ENCODE results near the gene PCSK7. TPM values are rescaled to one million over a fixed set of nuclear protein-coding genes. Genes with fewer than 3 reads are reported as not detected.

Gene PCSK7
- polyA plus RNA-seq, 1 donor (not counting 4 experiments of a cell fraction or from before 2014, with no cell fraction given), result 32.9 TPM

DNA sequence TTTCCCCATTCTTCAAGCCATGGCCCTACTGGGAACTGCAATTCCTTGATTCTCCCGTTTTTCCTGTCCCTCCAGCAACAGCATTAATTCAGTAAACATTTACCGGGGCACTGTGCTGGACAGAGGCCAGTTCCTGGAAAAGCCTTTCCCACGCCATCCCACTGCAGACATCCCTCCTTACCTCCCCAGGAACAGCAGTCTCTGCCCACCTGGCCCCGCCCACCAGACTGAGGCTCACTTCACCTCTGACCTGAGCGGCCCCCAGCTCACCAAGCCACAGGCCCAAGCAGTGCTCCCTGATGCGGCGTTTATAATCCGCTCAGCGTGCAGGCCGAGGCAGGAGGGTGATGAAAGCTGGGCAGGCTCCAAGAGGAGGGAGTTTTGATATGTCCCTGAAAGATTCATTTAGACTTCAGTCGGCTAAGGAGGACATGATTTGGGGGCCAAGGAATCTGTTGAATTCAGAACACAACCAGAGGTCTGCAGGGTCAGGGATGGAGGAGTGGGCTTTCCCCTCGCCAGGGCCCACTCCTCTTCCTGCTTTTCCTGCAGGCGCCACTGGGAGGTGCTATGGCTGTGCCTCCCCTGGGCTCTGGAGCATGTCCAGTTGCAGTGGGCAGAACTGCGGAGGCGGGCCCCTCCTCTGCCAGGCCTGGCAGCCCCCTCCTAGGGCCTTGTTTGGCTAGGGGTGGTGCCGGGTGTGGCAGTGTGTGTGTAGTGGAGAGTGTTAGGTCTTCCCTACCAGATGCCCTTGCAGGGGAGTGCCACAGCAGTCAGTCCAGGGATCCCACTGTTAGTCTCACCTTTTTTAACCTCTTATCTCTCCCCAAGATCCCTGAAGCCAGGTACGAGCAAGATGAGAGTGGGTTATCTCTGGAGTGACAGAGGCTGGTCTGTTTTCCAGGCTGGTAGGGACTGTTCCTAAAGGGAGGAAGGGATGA lies 34.1 kb downstream of the PCSK7 start:
- dilution Hi-C loops (cut with MboI; ENCODE audit: extremely low pct_ligation_motif_present, low sequenced_read_pairs), result no loop called here
- Histone ChIP-seq H3K27ac (ENCODE audit: control insufficient read depth, insufficient read depth, low read length) (no peak overlapping the region), H2AFZ (ENCODE audit: control insufficient read depth, low read length) (no peak overlapping the region), H3K4me2 (ENCODE audit: control insufficient read depth, extremely low read depth, insufficient read depth, low read depth, low read length) (no peak overlapping the region), H3K79me2 (ENCODE audit: control insufficient read depth, insufficient read depth, low read length) (no peaks in the 10 kb centered on the region), H3K9me1 (ENCODE audit: control insufficient read depth, extremely low read depth, insufficient read depth, low read length) (no peaks in the 10 kb centered on the region), H3K27me3 (ENCODE audit: control insufficient read depth, extremely low read depth, insufficient read depth, low read length) (no peaks in the 10 kb centered on the region), H4K20me1 (ENCODE audit: control insufficient read depth, extremely low read depth, insufficient read depth, low read length) (no peaks in the 10 kb centered on the region), H3K36me3 (ENCODE audit: control insufficient read depth in 2 of 2, extremely low read depth in 1 of 2, insufficient read depth in 2 of 2, low read length in 2 of 2) (peaks cover 0 to 5% of the 10 kb centered on the region in 2 experiments), H3K9ac (ENCODE audit: control insufficient read depth, extremely low read depth, insufficient read depth, low read length) (no peak overlapping the region), H3K4me3 (ENCODE audit: control insufficient read depth in 2 of 3, extremely low read depth in 1 of 3, insufficient read depth in 2 of 3, low read depth in 1 of 3, low read length in 3 of 3) (no peak overlapping the region), H3K9me3 (ENCODE audit: control insufficient read depth, low read depth, low read length) (no peaks in the 10 kb centered on the region), H3K4me1 (ENCODE audit: control insufficient read depth, extremely low read depth, insufficient read depth, low read length) (peaks cover 11% of the 10 kb centered on the region)
- DNase-seq (ENCODE audit: low read depth, low spot score), result no peak
- TF ChIP-seq, protein P1, sequence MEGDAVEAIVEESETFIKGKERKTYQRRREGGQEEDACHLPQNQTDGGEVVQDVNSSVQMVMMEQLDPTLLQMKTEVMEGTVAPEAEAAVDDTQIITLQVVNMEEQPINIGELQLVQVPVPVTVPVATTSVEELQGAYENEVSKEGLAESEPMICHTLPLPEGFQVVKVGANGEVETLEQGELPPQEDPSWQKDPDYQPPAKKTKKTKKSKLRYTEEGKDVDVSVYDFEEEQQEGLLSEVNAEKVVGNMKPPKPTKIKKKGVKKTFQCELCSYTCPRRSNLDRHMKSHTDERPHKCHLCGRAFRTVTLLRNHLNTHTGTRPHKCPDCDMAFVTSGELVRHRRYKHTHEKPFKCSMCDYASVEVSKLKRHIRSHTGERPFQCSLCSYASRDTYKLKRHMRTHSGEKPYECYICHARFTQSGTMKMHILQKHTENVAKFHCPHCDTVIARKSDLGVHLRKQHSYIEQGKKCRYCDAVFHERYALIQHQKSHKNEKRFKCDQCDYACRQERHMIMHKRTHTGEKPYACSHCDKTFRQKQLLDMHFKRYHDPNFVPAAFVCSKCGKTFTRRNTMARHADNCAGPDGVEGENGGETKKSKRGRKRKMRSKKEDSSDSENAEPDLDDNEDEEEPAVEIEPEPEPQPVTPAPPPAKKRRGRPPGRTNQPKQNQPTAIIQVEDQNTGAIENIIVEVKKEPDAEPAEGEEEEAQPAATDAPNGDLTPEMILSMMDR (optimal IDR thresholded peaks at IDR 0.05 in 1 of 3, IDR thresholded peaks at IDR 0.05 in 1 of 3, conservative IDR thresholded peaks at IDR 0.05 in 1 of 3; ENCODE audit: extremely low read depth in 1 of 3, insufficient read depth in 2 of 3, low read length in 3 of 3), result peak; percentile 40 to 62 (median 50)
- TF ChIP-seq EZH2 (IDR thresholded peaks at IDR 0.05; ENCODE audit: low read length), result no peak
- no peak for FAIRE-seq

DNA sequence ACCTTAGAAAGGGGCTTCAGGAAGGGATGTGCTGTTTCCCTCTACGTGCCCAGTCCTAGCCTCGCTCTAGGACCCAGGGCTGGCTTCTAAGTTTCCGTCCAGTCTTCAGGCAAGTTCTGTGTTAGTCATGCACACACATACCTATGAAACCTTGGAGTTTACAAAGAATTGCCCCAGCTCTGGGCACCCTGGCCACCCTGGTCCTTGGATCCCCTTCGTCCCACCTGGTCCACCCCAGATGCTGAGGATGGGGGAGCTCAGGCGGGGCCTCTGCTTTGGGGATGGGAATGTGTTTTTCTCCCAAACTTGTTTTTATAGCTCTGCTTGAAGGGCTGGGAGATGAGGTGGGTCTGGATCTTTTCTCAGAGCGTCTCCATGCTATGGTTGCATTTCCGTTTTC lies 34.9 kb downstream of the PCSK7 start:
- no peak overlapping the region for H3K27ac ChIP-seq (ENCODE audit: control insufficient read depth, insufficient read depth, low read length)

More for the DNA sequence above, 34.9 kb downstream of the PCSK7 start:
- FAIRE-seq (no peak), DNase-seq (ENCODE audit: low read depth, low spot score) (no peak)
- Histone ChIP-seq H3K4me2 (ENCODE audit: control insufficient read depth, extremely low read depth, insufficient read depth, low read depth, low read length) (no peak overlapping the region), H3K4me1 (ENCODE audit: control insufficient read depth, extremely low read depth, insufficient read depth, low read length) (peaks cover 15% of the 10 kb centered on the region), H3K79me2 (ENCODE audit: control insufficient read depth, insufficient read depth, low read length) (no peaks in the 10 kb centered on the region), H3K36me3 (ENCODE audit: control insufficient read depth in 2 of 2, extremely low read depth in 1 of 2, insufficient read depth in 2 of 2, low read length in 2 of 2) (peaks cover 0 to 6% of the 10 kb centered on the region in 2 experiments), H3K9ac (ENCODE audit: control insufficient read depth, extremely low read depth, insufficient read depth, low read length) (no peak overlapping the region), H3K9me3 (ENCODE audit: control insufficient read depth, low read depth, low read length) (no peaks in the 10 kb centered on the region), H4K20me1 (ENCODE audit: control insufficient read depth, extremely low read depth, insufficient read depth, low read length) (no peaks in the 10 kb centered on the region), H3K4me3 (ENCODE audit: control insufficient read depth in 2 of 3, extremely low read depth in 1 of 3, insufficient read depth in 2 of 3, low read depth in 1 of 3, low read length in 3 of 3) (no peak overlapping the region), H3K9me1 (ENCODE audit: control insufficient read depth, extremely low read depth, insufficient read depth, low read length) (no peaks in the 10 kb centered on the region), H2AFZ (ENCODE audit: control insufficient read depth, low read length) (no peak overlapping the region), H3K27me3 (ENCODE audit: control insufficient read depth, extremely low read depth, insufficient read depth, low read length) (no peaks in the 10 kb centered on the region)
- TF ChIP-seq EZH2 (IDR thresholded peaks at IDR 0.05; ENCODE audit: low read length), result no peak
- TF ChIP-seq, protein P1 (optimal IDR thresholded peaks at IDR 0.05 in 1 of 3, IDR thresholded peaks at IDR 0.05 in 1 of 3, conservative IDR thresholded peaks at IDR 0.05 in 1 of 3; ENCODE audit: extremely low read depth in 1 of 3, insufficient read depth in 2 of 3, low read length in 3 of 3), result no peak
- dilution Hi-C loops (cut with MboI; ENCODE audit: extremely low pct_ligation_motif_present, low sequenced_read_pairs), result no loop called here

All from keratinocyte (primary cell).